ENCODE data around the gene ING2.

DNA sequence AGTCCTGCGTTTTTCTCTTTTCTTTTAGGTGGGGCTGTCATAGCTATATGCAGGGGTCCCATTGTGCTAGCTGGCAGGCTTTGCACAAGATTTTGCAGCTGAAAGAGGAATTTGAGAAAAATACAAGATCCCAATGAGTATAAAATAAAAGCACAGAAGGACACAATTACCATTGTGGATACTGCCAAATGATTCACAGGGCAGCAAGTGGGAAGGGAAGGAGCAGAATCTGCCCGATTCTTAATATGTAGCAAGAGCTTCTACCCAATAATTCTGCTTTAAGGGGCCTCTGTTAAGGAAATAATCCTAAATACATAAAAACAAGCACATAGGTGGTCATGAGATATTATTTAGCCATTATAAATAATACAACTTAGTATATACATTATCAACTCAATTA is 25.9 kb upstream of the ING2 start:
- TF ChIP-seq, protein P1, sequence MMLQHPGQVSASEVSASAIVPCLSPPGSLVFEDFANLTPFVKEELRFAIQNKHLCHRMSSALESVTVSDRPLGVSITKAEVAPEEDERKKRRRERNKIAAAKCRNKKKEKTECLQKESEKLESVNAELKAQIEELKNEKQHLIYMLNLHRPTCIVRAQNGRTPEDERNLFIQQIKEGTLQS (IDR thresholded peaks at IDR 0.05) = no peak
- TF ChIP-seq POLR2A (IDR thresholded peaks at IDR 0.05; ENCODE audit: borderline replicate concordance, extremely low read depth, insufficient read depth, insufficient read length) (no peak), EZH2 (IDR thresholded peaks at IDR 0.05) (no peak), POLR2AphosphoS5 (IDR thresholded peaks at IDR 0.05; ENCODE audit: low read depth, low read length) (no peak), RAD21 (IDR thresholded peaks at IDR 0.05; ENCODE audit: low read depth) (no peak), CBX3 (IDR thresholded peaks at IDR 0.05; ENCODE audit: low read depth) (no peak)

Data from HCT116 (cell line).